ENCODE measurements around the gene PRKD1.

Gene PRKD1

GRCh38 chr14:29829851-29830250 lies 97.8 kb downstream of the PRKD1 start:
- no peak for DNase-seq

- no peak for DNase-seq
Observed at GRCh38 chr14:29823816-29824215, 103.8 kb downstream of the PRKD1 start.

GRCh38 chr14:29822430-29822709 lies 105.3 kb downstream of the PRKD1 start:
- no peak for DNase-seq

GRCh38 chr14:29821661-29822429 lies 105.8 kb downstream of the PRKD1 start:
- no peak for DNase-seq

- no peak for DNase-seq
Observed at GRCh38 chr14:29821242-29821641, 106.4 kb downstream of the PRKD1 start.

- no peak for DNase-seq
Observed at GRCh38 chr14:29820785-29821184, 106.9 kb downstream of the PRKD1 start.

GRCh38 chr14:29817767-29818405 lies 109.8 kb downstream of the PRKD1 start:
- no peak for DNase-seq

DNA sequence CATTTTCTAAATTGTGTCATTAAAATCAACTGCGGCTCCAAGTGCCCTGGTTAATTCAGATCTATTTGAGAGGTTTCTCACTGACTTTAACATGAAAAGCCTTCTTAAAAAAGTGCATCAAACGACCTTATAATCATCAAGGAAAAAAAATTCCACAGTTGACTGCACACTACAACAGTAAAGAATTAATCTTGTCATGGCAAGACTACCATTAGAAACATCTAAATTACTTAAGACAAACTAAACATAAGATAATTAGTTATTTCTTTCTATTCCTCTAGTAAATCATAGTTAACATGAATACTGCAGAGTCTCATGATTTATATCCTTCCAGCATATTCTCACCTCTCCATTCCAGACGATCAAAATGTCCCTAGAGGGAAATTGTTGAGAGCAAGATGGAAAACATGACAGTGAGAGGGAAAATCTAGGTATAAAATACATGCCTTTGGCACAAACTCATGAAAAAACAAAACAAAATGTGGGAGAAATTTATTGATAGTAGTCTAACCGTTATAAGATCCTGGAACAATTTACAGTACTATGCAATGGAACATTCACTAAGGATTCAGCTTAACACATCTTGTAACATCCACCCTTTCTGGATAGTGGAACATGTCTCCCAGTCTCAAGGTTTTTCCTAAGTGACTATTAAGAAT lies 112.5 kb downstream of the PRKD1 start:
- DNase-seq, result no peak

DNA sequence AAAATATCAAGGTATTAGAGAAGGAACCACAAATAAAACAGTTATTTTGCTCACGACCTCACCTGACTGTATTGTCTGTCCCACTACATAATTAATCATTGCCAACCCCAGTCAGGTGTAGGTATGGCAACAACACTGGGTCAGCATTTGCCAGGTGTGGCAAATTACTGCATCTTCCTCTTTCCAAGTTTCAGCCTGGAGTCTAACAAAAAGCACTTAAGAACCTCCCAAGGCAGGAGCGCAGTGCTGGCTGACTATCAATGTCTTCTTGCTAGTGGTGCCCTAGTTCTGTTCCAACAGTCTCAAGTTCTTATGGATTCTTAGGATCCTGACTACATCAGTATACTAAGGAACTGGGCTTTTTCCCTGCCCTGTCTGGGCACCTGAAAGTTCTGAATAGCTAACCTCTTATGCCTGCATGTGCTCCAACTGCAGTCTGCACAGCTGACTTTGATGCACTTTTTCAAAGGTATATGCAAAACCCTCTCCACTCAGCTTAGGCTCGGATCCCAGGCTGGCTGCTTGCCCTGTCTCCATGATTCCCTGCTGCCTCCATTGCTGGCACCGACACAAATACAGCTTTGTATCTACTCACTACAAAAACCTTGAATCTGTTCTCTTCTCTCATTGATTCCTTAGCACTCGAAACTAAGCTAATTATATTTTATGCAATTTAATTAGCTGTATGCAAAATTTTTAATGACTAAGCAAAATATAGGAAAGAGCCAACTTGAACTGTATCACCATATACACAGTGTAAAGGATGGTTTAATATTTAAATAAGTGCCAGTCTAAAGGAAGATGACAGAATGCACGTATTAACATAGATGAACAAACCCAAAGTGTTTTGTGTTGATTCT lies 113.3 kb downstream of the PRKD1 start:
- no peak for DNase-seq

DNA sequence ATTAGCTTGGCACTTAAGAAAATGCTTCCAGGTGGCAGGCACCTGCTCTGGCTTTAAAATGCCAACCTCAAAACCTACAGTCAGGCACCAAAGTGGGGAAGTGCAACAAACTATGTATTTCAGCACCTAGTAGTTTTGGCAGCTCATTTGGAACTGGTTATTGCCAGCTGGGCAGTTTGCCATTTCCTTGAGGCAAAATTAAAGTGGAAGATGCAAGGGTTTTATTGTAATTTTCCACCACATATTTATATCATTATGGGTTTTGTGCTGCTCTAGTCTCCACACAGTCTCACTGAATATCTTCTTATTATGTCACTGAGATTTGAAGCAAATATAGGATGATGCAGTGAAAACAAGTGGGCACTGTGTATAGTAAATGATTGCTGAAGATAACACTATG lies 117.0 kb downstream of the PRKD1 start:
- DNase-seq, result no peak

DNA sequence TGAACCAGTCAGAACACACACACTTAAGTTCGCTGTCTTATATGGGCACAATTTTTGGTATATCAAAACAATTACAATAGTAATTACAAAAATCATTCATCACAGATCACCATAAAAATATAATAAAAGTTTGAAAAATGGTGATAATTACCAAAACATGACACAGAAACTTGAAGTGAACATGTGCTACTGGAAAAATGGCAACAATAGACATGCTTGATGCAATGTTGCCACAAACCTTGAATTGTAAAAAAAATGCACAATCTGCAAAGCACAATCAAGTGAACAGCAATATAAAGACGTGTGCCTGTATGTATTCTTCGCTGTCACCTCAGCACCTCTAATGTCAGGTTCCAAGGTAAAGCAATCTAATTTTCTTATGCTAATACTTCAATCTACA lies 117.6 kb downstream of the PRKD1 start:
- no peak for DNase-seq

DNA sequence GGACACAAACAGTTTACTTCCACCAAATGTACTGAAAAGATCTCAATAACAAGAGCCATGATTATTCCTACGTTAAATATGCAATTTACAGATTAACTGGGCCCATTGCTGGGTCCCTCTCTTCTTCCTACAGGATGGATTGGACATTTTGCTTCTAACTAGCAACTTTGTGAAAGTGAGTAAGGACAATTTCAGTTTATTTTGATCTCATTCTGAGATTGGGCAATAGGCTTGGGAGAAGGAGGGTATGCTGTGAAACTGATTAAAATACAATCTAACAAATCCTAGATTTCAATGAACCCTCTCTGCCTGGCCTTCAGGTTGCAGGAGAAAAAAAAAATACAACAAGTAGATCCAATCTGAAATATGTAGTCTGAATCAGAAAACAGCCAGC lies 121.5 kb downstream of the PRKD1 start:
- DNase-seq, result no peak

DNA sequence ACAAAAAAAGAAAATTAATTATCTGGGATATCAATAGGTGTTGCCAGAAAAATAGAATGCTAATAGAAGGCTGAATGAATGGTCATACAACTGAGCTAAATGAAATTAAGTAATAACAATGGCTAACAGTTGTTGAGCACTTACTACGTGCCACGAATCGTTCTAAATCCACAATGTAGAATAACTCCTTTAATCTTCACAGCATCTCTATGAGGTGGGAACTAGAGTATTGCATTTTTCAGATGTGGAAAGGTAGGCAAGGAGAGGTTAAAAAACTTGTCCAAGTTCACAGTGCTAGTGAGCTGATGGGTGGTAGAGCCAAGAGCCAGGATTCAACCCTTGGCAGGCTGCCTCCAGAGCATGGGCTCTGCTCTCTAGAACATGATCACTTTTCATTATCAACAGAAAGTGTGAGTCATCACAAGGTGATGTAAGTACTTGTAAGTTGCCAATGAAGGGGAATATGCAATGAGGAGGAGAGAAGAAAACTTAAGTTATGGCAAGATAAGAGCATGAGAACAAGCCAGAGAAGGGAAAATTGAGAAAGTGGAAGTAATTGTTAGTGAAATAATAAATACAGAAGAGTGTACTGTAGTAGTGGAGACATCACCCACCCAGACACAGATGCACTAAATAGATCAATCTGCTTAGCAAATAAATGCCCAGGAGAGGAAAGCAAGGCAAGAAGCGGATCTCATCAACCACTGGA lies 122.1 kb downstream of the PRKD1 start:
- no peak for DNase-seq

DNA sequence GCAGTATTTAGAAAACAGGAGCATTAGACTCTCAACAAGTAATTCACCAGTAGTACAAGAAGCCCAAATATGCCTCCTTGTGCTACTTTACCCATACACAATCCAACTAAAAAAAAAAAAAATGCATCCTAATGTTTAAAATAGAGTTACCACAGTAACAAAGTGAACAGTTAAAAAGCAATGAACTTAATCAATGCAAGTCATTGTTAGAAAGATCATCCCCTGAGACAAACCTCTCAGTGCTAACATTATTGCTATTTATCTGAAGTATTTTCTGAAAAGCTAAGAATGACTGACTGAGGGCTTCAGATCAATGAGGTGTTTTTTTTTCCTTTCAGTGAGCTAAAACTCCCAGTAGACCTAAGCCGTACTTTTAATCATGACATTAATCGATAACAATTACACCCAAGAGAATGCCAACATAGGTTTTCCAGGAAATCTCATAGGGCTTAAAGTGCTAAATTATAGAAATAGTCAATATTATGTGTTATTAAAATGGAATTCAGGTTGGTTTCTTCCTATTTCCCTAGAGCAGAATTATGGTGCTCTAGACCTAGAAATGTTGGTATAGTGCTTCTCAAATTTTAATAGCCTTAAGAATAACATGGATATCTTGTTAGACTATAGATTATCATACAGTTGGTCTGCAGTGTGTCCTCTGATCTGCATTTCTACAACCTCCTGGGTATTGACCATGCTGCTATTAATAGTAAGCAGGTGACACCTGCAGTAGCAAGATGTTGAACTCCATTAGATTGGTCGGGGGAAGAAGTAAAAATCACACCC lies 123.0 kb downstream of the PRKD1 start:
- DNase-seq, result no peak

DNA sequence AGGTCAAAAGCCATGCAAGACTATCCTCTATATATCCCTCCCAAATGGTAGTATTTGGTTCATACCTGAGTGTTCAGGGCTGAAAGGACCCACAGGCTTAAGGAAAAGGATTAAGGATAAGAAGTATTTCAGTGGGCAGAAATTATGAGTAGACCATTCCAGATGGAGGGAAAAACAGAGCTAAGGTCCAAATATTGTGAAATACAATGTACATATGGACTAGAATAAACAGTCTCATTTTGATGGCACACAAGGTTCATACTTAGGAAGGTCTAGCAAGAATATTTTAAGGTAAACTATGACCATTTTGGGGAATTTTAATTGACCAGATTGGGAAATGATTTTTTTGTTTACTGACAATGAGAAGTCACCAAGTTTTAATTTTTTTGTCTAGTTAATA lies 124.6 kb downstream of the PRKD1 start:
- no peak for DNase-seq

DNA sequence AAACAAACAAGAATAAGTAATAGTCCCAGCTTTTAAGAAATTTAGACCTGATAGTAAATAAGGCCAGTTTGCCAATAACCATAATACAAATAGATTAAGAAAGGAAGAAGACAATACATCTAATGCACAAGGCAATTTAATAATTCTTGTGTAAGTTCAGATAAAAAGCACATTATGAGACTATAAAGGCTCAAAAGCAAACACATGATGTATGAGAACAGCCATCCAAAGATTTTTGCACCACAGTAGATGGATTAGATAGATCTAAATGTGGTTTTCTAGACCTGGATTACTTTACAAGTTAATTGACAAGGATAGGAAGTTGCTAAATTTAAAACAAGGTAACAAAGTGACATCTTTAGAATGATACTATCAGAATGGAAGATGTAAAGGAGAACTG lies 125.4 kb downstream of the PRKD1 start:
- DNase-seq, result no peak

DNA sequence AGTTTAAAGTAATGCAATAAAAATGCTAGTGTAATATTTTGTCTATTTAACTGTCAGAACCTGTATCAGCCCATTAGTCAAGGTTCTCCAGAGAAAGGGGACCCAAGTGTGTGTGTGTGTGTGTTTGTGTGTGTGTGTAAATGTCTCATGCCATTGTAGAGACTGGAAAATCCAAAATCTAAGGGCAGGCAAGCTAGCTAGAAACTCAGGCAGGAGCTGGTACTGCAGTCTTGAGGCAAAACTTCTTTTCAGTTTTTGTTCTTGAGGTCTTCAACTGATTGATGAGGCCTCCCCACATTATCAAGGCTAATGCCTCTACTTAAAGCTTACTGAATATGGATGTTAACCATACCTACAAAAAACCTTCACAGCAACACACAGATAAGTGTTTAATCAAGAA lies 126.7 kb downstream of the PRKD1 start:
- no peak for DNase-seq

DNA sequence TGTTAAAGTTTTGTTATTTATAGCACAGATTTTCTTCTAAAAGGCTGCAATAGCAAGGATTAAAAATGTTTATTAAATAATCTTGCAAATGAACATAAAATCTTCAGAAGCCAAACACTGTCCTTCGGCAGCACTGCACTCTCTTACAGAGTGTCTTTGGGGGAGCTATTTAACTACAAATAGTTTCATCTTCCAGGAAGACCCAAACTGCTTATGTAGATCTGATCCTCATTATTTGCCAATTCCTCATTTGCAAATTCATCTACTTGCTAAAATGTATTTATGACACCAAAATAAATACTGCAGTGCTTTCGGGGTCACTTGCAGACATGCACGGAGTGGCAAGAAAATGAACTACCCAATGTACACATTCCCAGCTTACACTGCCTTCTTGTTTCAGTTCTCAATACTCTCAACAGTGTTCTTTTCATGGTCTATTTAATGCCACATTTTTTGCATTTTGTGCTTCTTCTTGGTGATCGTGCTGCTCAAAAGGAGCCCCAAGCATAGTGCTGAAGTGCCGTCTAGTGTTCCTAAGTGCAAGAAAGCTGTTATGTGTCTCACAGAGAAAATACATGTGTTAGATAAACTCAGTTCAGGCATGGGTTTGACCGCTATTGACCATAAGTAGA lies 128.1 kb downstream of the PRKD1 start:
- DNase-seq, result no peak

DNA sequence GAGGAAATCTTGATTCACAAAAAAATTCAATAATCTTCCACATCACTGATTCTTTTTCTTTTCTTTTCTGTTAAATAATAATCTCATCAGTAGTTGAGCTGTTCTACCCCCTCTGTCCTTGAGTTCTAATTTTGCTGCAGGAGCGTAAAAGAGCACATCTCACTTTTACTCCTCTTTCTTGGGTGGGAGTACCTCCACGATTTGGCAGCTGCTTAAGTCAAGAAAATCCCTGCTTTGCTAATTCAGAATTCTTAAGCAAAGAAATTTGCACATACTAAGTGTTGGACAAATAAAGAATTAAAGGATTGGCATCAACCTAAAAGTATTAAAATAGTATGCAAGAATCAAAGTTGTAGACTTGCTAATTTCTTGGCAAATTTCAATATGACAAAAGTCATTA lies 128.8 kb downstream of the PRKD1 start:
- no peak for DNase-seq

- DNase-seq, result no peak
Observed at GRCh38 chr14:29798108-29798663, 129.5 kb downstream of the PRKD1 start.

DNA sequence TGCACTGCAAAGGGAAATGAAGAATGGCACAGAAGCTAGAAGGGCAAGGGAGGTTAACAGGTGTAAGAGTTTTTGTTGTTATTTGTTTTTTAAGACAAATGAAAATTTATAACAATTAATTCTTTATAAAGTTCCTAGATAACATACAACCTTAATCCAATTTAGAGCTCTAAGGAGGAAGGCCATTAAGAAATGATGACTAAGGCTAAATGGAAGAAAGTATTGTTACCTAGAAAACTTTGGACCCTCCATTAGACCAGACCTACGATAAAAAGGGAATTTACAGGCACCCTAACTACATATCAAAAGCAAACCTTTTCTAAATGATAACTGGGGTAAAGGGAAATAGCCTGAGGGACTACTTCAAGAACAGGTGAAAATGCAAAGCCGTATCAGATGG lies 130.8 kb downstream of the PRKD1 start:
- DNase-seq, result no peak
